ENCODE results near the gene DSCAML1. TPM values are rescaled to one million over a fixed set of nuclear protein-coding genes. Genes with fewer than 3 reads are reported as not detected.

DSCAML1 gene
- total RNA-seq, 1 experiment from 2014 or later: 0.15 TPM

DNA sequence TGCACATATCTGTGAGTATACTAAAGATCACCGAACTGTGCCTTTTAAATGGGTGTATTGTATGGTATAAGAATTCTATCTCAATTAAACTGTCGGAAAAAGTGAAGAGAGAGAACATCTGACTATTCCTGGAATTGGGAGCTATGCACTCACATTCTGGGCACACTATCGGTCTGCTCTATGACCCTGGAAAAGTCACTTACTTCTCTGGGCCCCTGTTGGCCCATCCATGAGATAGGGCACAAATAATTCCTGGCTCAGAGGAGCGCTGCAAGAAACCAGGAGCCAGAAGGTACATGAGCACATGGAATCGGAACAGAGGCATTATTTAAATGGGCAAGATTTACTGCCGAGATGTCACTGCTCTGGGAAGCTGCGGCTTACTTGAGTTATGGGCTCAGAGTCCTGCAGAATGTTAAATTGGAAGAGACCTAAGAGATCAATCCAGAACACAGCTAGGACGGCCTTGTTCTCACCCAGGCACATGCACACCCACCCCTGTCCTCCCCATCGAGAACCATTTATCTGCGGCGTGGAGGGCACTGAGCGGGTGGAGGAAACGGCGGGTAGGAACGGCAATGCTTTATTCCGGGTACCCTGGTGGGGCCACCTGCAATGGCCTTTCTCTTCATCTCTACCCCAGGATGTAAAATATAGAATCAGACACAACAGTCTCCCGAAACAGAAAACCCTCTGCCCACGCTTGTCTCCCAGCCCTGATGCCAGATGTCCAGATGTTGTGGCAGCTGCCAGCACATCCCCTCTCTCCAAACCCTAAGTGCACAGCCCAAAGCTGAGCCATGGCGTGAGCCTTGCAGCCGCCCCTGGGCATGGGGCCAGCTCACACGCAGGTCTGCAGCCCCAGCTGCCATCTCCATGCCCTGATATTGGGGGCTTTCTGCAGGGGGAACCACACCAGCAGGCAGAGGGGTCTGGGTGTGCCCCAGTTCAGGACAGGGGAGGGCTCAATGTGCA is 142.4 kb downstream of the DSCAML1 start:
- H2BK5ac ChIP-seq (ENCODE audit: insufficient read length, low read length): no peak overlapping the region
- H3K23ac ChIP-seq (ENCODE audit: insufficient read length, low read depth, low read length): no peak overlapping the region
- H4K91ac ChIP-seq (ENCODE audit: insufficient read length, low read depth, low read length): no peak overlapping the region
- H3K4me2 ChIP-seq (ENCODE audit: insufficient read depth, insufficient read length, low read length): no peak overlapping the region
- no peak overlapping the region for H3K27ac ChIP-seq (ENCODE audit: insufficient read length, low read depth, low read length)
- TF ChIP-seq, protein P1, sequence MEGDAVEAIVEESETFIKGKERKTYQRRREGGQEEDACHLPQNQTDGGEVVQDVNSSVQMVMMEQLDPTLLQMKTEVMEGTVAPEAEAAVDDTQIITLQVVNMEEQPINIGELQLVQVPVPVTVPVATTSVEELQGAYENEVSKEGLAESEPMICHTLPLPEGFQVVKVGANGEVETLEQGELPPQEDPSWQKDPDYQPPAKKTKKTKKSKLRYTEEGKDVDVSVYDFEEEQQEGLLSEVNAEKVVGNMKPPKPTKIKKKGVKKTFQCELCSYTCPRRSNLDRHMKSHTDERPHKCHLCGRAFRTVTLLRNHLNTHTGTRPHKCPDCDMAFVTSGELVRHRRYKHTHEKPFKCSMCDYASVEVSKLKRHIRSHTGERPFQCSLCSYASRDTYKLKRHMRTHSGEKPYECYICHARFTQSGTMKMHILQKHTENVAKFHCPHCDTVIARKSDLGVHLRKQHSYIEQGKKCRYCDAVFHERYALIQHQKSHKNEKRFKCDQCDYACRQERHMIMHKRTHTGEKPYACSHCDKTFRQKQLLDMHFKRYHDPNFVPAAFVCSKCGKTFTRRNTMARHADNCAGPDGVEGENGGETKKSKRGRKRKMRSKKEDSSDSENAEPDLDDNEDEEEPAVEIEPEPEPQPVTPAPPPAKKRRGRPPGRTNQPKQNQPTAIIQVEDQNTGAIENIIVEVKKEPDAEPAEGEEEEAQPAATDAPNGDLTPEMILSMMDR (conservative IDR thresholded peaks at IDR 0.05): no peak
- no peaks in the 10 kb centered on the region for H4K20me1 ChIP-seq (ENCODE audit: control insufficient read depth, insufficient read depth, insufficient read length)
- no peak overlapping the region for H2BK12ac ChIP-seq (ENCODE audit: insufficient read length, low read depth, low read length)
- no peak overlapping the region for H2AK5ac ChIP-seq (ENCODE audit: insufficient read length, low read length)
- H3K4ac ChIP-seq (ENCODE audit: low read depth, low read length): no peak overlapping the region
- H3K23me2 ChIP-seq (ENCODE audit: insufficient read length, low read depth, low read length, poor library complexity, severe bottlenecking): no peaks in the 10 kb centered on the region
- H3K18ac ChIP-seq (ENCODE audit: insufficient read length, low read depth, low read length): no peak overlapping the region
- no peak overlapping the region for H4K8ac ChIP-seq (replicated peaks; ENCODE audit: insufficient read length, low read depth, low read length)
- H3K36me3 Mint-ChIP-seq (ENCODE audit: insufficient read depth in 1 of 3, low read depth in 3 of 3): no peaks in the 10 kb centered on the region
- H3K56ac ChIP-seq (ENCODE audit: insufficient read length, low read depth, low read length): no peak overlapping the region
- H2AFZ ChIP-seq (ENCODE audit: low read length): no peak overlapping the region
- H3K9me3 ChIP-seq (ENCODE audit: control insufficient read depth, low read depth, low read length): no peaks in the 10 kb centered on the region
- H3T11ph ChIP-seq (ENCODE audit: low read length): no peak overlapping the region
- H3K4me1 ChIP-seq (ENCODE audit: insufficient read depth, low read length): no peaks in the 10 kb centered on the region
- H3K9ac ChIP-seq (ENCODE audit: extremely low read depth, insufficient read length, low read length): no peak overlapping the region
- H3K79me2 ChIP-seq (ENCODE audit: insufficient read depth, low read length): no peaks in the 10 kb centered on the region
- peaks cover 11% of the 10 kb centered on the region for H3K27me3 Mint-ChIP-seq (ENCODE audit: low read depth)
- no peak overlapping the region for H4K5ac ChIP-seq (ENCODE audit: insufficient read length, low read depth, low read length)
- no peaks in the 10 kb centered on the region for H3K79me1 ChIP-seq (ENCODE audit: insufficient read depth, low read depth, low read length, poor library complexity, severe bottlenecking)
- WGBS (ENCODE audit: extremely low coverage, insufficient read length, low lambda C conversion rate): no CpG with 5 or more reads among the region's 21 CpGs
- H3K27me3 ChIP-seq (ENCODE audit: insufficient read depth, low read length): no peaks in the 10 kb centered on the region
- H3K14ac ChIP-seq (ENCODE audit: insufficient read depth, low read length): no peak overlapping the region
- no peak overlapping the region for H3K4me3 Mint-ChIP-seq
- H2BK120ac ChIP-seq (ENCODE audit: low read depth, low read length, poor library complexity, severe bottlenecking): no peak overlapping the region
- H2BK20ac ChIP-seq (ENCODE audit: low read depth, low read length, poor library complexity, severe bottlenecking): no peak overlapping the region
- H2BK15ac ChIP-seq (ENCODE audit: low read depth, low read length): no peak overlapping the region
- no peak overlapping the region for H3K27ac Mint-ChIP-seq
- DNase-seq: no peak
- peaks cover 0 to 5% of the 10 kb centered on the region in 2 experiments; a peak in 2 of 4 replicates for H3K4me1 Mint-ChIP-seq
- no peaks in the 10 kb centered on the region for H3K9me3 Mint-ChIP-seq

Data from H9 (cell line).